ENCODE results near the gene OR9Q1. TPM values are rescaled to one million over a fixed set of nuclear protein-coding genes. Genes with fewer than 3 reads are reported as not detected.

OR9Q1 gene
- total RNA-seq, 4 donors from 2014 or later: not detected

DNA sequence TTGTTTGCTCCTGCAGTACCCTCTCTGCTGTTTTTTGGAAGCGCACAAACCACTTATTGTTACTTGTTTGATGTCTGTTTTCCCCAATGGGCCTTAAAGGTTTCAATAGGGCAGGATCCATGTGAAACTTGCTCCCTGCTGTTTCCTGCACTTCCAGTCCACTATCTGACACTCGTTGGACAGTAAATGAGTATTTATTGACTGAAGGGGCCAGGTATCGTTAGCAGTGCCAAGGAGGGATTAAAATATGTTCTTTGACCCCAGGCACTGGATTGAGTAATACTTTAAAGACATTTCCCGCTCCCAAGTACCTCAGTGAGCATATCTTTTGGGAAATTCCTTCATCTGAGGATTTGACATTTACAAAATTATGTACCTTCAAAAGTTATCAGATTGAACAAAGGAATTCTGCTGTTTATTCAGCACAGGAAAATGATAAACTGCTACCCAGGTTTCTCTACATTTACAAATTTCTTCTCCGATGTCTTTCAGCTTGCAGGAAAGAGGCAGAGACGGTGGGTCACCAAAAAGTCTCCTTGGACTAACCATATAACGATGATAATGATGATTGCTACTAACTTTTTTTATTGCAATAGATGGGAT, 141.9 kb downstream of the OR9Q1 start:
- Histone ChIP-seq H3K9me3 (no peaks in the 10 kb centered on the region), H3K27ac (replicated peaks in 1 of 4) (no peak overlapping the region), H3K4me3 (no peak overlapping the region), H3K4me1 (no peaks in the 10 kb centered on the region), H3K36me3 (no peaks in the 10 kb centered on the region), H3K27me3 (no peaks in the 10 kb centered on the region)
- WGBS: 84% methylated on average over 7 of the region's 7 CpGs
- intact Hi-C loops (cut with DNase I): no loop called here
- no peak for DNase-seq (ENCODE audit: extremely low spot score)
- TF ChIP-seq EP300 (IDR thresholded peaks at IDR 0.05) (no peak), CTCF (IDR thresholded peaks at IDR 0.05) (no peak), POLR2A (IDR thresholded peaks at IDR 0.05; ENCODE audit: low read depth) (no peak), POLR2AphosphoS5 (IDR thresholded peaks at IDR 0.05) (no peak)

DNA sequence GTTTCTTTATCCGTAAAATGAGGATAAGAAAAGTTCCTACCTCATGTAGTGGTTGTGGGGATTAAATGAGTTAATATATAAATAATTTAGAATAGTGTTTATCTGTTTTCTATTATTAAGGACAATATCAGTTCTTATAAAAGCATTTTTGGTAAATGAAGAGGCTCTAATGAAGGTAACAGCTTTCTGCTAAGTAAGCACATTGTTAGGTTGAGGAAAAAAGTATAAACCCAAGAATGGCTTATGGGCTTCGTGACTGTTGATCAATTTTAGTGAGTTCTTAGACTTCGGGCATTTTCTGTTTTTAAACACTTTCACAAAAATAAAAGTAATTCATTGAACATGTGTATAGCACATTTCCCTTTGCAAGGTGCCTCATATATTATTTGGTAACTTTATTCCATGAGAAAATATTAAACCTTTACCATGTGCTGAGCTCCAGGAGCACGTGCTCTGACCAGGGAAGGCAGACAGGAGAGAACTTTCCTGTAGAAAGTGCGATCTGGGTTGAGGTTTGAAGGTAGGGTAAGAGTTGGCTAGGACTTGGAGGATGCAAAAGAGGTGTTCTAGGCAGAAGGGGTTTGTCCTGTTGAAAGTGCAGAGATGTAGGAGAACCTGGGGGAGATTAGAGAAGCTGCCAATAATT, 153.9 kb downstream of the OR9Q1 start:
- H3K36me3 ChIP-seq: no peaks in the 10 kb centered on the region
- H3K4me1 ChIP-seq: no peaks in the 10 kb centered on the region
- intact Hi-C loops (cut with DNase I): no loop called here
- no peaks in the 10 kb centered on the region for H3K9me3 ChIP-seq
- no peak overlapping the region for H3K27ac ChIP-seq (replicated peaks in 1 of 4)
- H3K4me3 ChIP-seq: no peak overlapping the region
- TF ChIP-seq POLR2A (IDR thresholded peaks at IDR 0.05; ENCODE audit: low read depth) (no peak), CTCF (IDR thresholded peaks at IDR 0.05) (no peak), EP300 (IDR thresholded peaks at IDR 0.05) (no peak), POLR2AphosphoS5 (IDR thresholded peaks at IDR 0.05) (no peak)
- H3K27me3 ChIP-seq: no peaks in the 10 kb centered on the region
- 74% methylated on average over 5 of the region's 5 CpGs for WGBS
- DNase-seq (ENCODE audit: extremely low spot score): no peak

- 81% methylated on average over 6 of the region's 6 CpGs for WGBS
- H3K36me3 ChIP-seq: no peaks in the 10 kb centered on the region
- H3K9me3 ChIP-seq: no peaks in the 10 kb centered on the region
- DNase-seq (ENCODE audit: extremely low spot score): no peak
- no peak overlapping the region for H3K27ac ChIP-seq (replicated peaks in 1 of 4)
- H3K4me1 ChIP-seq: no peaks in the 10 kb centered on the region
- H3K27me3 ChIP-seq: no peaks in the 10 kb centered on the region
- TF ChIP-seq CTCF (IDR thresholded peaks at IDR 0.05) (no peak), EP300 (IDR thresholded peaks at IDR 0.05) (no peak), POLR2A (IDR thresholded peaks at IDR 0.05; ENCODE audit: low read depth) (no peak), POLR2AphosphoS5 (IDR thresholded peaks at IDR 0.05) (no peak)
- intact Hi-C loops (cut with DNase I): no loop called here
- H3K4me3 ChIP-seq: no peak overlapping the region
These were observed 154.8 kb downstream of the OR9Q1 start for GRCh38 chr11:58178444-58178843.

GRCh38 chr11:58179648-58180047, 156.0 kb downstream of the OR9Q1 start:
- WGBS: 79% methylated on average over 7 of the region's 7 CpGs
- Histone ChIP-seq H3K4me3 (no peak overlapping the region), H3K27ac (replicated peaks in 1 of 4) (no peak overlapping the region), H3K36me3 (no peaks in the 10 kb centered on the region), H3K4me1 (no peaks in the 10 kb centered on the region), H3K27me3 (no peaks in the 10 kb centered on the region), H3K9me3 (no peaks in the 10 kb centered on the region)
- intact Hi-C loops (cut with DNase I): no loop called here
- no peak for TF ChIP-seq EP300 (IDR thresholded peaks at IDR 0.05)
- no peak for TF ChIP-seq POLR2A (IDR thresholded peaks at IDR 0.05; ENCODE audit: low read depth)
- no peak for TF ChIP-seq POLR2AphosphoS5 (IDR thresholded peaks at IDR 0.05)
- no peak for DNase-seq (ENCODE audit: extremely low spot score)

GRCh38 chr11:58186938-58187337, 163.3 kb downstream of the OR9Q1 start:
- Histone ChIP-seq H3K4me3 (no peak overlapping the region), H3K4me1 (no peaks in the 10 kb centered on the region), H3K27ac (replicated peaks in 1 of 4) (no peak overlapping the region), H3K27me3 (no peaks in the 10 kb centered on the region), H3K36me3 (no peaks in the 10 kb centered on the region), H3K9me3 (no peaks in the 10 kb centered on the region)
- intact Hi-C loops (cut with DNase I): no loop called here
- DNase-seq (ENCODE audit: extremely low spot score): no peak
- WGBS: 72% methylated on average over 4 of the region's 4 CpGs
- no peak for TF ChIP-seq EP300 (IDR thresholded peaks at IDR 0.05)
- no peak for TF ChIP-seq POLR2A (IDR thresholded peaks at IDR 0.05; ENCODE audit: low read depth)
- no peak for TF ChIP-seq CTCF (IDR thresholded peaks at IDR 0.05)
- no peak for TF ChIP-seq POLR2AphosphoS5 (IDR thresholded peaks at IDR 0.05)
